HFF-Myc (cell line): ENCODE results near the gene PDE4A.
A peak's percentile ranks its signal among the peaks of the same experiment; 100 is the strongest.

Source experiments
- DNase-seq: peaks from one replicate; pipeline ENCODE4 v3.0.0-alpha.2; 2011; ENCODE audit warnings: low read depth; ENCODE audit errors: extremely low read depth
- H3K4me3 ChIP-seq: replicated peaks from 2 replicates; pipeline ENCODE4 v1.5.1; 2011; ENCODE audit warnings: low read depth, mild to moderate bottlenecking, control low read depth, low read length
- CTCF ChIP-seq: IDR thresholded peaks from 2 replicates; pipeline ENCODE4 v1.5.1; 2012; ENCODE audit warnings: mild to moderate bottlenecking, low read depth, low read length, control low read depth; ENCODE audit errors: missing control alignments

Gene PDE4A

GRCh38 chr19:10468133-10468532 is 47.8 kb downstream of the PDE4A start:
- TF ChIP-seq CTCF: no peak
- H3K4me3 ChIP-seq: no peak overlapping the region
- DNase-seq: no peak

GRCh38 chr19:10471909-10472308 is 51.6 kb downstream of the PDE4A start:
- TF ChIP-seq CTCF: peak; percentile 36
- no peak overlapping the region for H3K4me3 ChIP-seq
- no peak for DNase-seq

GRCh38 chr19:10473192-10473591 is 52.9 kb downstream of the PDE4A start:
- no peak for DNase-seq

GRCh38 chr19:10474962-10475451 is 54.7 kb downstream of the PDE4A start:
- TF ChIP-seq CTCF: no peak
- DNase-seq: no peak
- no peak overlapping the region for H3K4me3 ChIP-seq

More at GRCh38 chr19:10473192-10473591, 52.9 kb downstream of the PDE4A start:
- no peak overlapping the region for H3K4me3 ChIP-seq
- no peak for TF ChIP-seq CTCF

GRCh38 chr19:10478476-10478875 is 58.1 kb downstream of the PDE4A start:
- no peak overlapping the region for H3K4me3 ChIP-seq
- no peak for DNase-seq
- TF ChIP-seq CTCF: no peak

- peak overlapping the region; percentile 14 for H3K4me3 ChIP-seq
- peak; percentile 35 for TF ChIP-seq CTCF
- DNase-seq: peak; percentile 59
Measured at GRCh38 chr19:10478903-10479384, 58.6 kb downstream of the PDE4A start.

DNA sequence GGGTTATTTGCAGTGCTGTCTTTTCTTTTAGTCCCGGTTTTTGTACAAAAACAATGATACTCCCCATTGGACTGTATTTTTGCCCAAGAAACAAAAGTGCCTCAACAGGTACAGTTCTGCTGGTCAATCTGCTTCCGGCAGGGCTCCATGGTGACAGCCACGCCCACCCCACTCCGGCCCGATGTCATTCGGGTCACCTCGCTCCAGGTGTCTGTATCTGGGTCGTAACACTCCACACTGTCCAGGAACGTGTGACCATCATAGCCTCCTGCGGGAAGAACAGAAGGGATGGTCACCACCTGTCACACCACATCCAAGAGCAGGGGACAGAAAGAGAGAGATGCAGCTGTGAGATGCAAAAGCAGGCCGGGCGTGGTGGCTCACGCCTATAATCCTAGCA is 66.2 kb downstream of the PDE4A start:
- no peak overlapping the region for H3K4me3 ChIP-seq
- TF ChIP-seq CTCF: no peak
- DNase-seq: no peak
